ENCODE results near the gene ZNF628.

The ZNF628 gene

DNA sequence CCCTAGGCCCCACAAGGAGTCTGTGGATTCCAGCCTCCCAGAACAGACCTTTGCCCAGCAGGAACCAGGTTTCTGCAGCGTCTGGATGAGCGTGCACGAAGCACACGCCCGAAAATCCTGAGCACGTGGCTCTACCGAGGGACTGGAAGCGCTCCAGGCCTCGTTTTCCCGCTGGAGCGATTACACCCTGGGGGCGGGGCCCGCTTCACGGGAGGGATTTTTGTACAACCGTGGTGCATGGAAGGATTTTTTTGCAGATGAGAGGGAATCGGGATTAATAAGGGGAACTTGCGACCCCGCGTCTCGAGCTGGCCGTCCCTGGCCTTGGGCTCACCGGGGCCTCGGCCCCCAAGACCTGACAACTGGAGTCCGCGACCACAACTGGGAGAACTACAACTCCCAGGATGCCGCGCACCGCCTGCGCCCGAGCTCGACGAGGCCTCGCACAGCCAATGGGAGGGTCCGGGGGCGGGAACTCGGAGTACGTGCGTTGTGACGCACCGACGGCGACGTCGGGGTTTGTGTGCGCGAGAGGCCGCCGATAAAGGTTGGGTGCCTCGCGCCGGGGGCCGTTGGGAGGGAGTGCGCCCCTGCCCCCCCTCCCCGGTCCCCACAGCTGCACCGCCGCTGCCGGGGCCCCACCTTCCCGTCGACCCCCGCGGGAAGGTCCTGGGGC lies at the start of gene ZNF628:
TSS of gene ZNF628 (plus strand) at position 518 of the 676 bp plus-strand sequence. CDS start 3,294 bp downstream, outside the sequence.
- H3K36me3 ChIP-seq (ENCODE audit: control insufficient read depth, low read length) = no peaks in the 10 kb centered on the region
- no peaks in the 10 kb centered on the region for H3F3A ChIP-seq (ENCODE audit: control insufficient read depth, insufficient read depth)
- no peaks in the 10 kb centered on the region for H3K9me2 ChIP-seq (replicated peaks; ENCODE audit: control insufficient read depth, low read length)
- peak within 1 kb of the TSS; percentile 95 for H3K4me3 ChIP-seq (ENCODE audit: low read length)
- no peaks in the 10 kb centered on the region for H3K27me3 ChIP-seq (ENCODE audit: control insufficient read depth, low read length)
- TF ChIP-seq EZH2phosphoT487 (IDR thresholded peaks at IDR 0.05; ENCODE audit: borderline replicate concordance, low read length) = no peak
- TF ChIP-seq, protein P1, sequence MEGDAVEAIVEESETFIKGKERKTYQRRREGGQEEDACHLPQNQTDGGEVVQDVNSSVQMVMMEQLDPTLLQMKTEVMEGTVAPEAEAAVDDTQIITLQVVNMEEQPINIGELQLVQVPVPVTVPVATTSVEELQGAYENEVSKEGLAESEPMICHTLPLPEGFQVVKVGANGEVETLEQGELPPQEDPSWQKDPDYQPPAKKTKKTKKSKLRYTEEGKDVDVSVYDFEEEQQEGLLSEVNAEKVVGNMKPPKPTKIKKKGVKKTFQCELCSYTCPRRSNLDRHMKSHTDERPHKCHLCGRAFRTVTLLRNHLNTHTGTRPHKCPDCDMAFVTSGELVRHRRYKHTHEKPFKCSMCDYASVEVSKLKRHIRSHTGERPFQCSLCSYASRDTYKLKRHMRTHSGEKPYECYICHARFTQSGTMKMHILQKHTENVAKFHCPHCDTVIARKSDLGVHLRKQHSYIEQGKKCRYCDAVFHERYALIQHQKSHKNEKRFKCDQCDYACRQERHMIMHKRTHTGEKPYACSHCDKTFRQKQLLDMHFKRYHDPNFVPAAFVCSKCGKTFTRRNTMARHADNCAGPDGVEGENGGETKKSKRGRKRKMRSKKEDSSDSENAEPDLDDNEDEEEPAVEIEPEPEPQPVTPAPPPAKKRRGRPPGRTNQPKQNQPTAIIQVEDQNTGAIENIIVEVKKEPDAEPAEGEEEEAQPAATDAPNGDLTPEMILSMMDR (IDR thresholded peaks at IDR 0.05; ENCODE audit: low read depth, low read length, poor library complexity, severe bottlenecking) = no peak
- H3K27ac ChIP-seq (ENCODE audit: low read depth, low read length) = peak within 1 kb of the TSS; percentile 54
- peaks cover 24% of the 10 kb centered on the region for H3K79me2 ChIP-seq (ENCODE audit: control insufficient read depth, low read length)
- H3K4me2 ChIP-seq (ENCODE audit: low read length) = peak within 1 kb of the TSS; percentile 85
- no peaks in the 10 kb centered on the region for H4K20me1 ChIP-seq (ENCODE audit: control insufficient read depth, insufficient read depth, low read depth, low read length)
- peaks cover 24% of the 10 kb centered on the region for H3K4me1 ChIP-seq (ENCODE audit: control insufficient read depth, low read length)
- H3K9me3 ChIP-seq (ENCODE audit: control insufficient read depth, insufficient read depth, low read length) = no peaks in the 10 kb centered on the region

- TF ChIP-seq EZH2phosphoT487 (IDR thresholded peaks at IDR 0.05; ENCODE audit: borderline replicate concordance, low read length) = no peak
- TF ChIP-seq, protein P1 (IDR thresholded peaks at IDR 0.05; ENCODE audit: low read depth, low read length, poor library complexity, severe bottlenecking) = no peak
- Histone ChIP-seq H3K9me3 (ENCODE audit: control insufficient read depth, insufficient read depth, low read length) (no peaks in the 10 kb centered on the region), H3K4me3 (ENCODE audit: low read length) (no peak overlapping the region)
Observed at GRCh38 chr19:55431183-55431582, 45.2 kb upstream of the ZNF628 start.

GRCh38 chr19:55432241-55432959 lies 44.0 kb upstream of the ZNF628 start:
- Histone ChIP-seq H3K4me1 (ENCODE audit: control insufficient read depth, low read length) (no peaks in the 10 kb centered on the region), H3K9me2 (replicated peaks; ENCODE audit: control insufficient read depth, low read length) (no peaks in the 10 kb centered on the region), H3F3A (ENCODE audit: control insufficient read depth, insufficient read depth) (no peaks in the 10 kb centered on the region), H3K4me2 (ENCODE audit: low read length) (no peak overlapping the region), H3K27me3 (ENCODE audit: control insufficient read depth, low read length) (no peaks in the 10 kb centered on the region), H3K79me2 (ENCODE audit: control insufficient read depth, low read length) (no peaks in the 10 kb centered on the region), H3K9me3 (ENCODE audit: control insufficient read depth, insufficient read depth, low read length) (no peaks in the 10 kb centered on the region), H4K20me1 (ENCODE audit: control insufficient read depth, insufficient read depth, low read depth, low read length) (no peaks in the 10 kb centered on the region), H3K36me3 (ENCODE audit: control insufficient read depth, low read length) (no peaks in the 10 kb centered on the region), H3K4me3 (ENCODE audit: low read length) (no peak overlapping the region), H3K27ac (ENCODE audit: low read depth, low read length) (no peak overlapping the region)
- TF ChIP-seq, protein P1 (IDR thresholded peaks at IDR 0.05; ENCODE audit: low read depth, low read length, poor library complexity, severe bottlenecking) = no peak
- TF ChIP-seq EZH2phosphoT487 (IDR thresholded peaks at IDR 0.05; ENCODE audit: borderline replicate concordance, low read length) = no peak

More at GRCh38 chr19:55431183-55431582, 45.2 kb upstream of the ZNF628 start:
- no peaks in the 10 kb centered on the region for H3K36me3 ChIP-seq (ENCODE audit: control insufficient read depth, low read length)
- H4K20me1 ChIP-seq (ENCODE audit: control insufficient read depth, insufficient read depth, low read depth, low read length) = no peaks in the 10 kb centered on the region
- no peak overlapping the region for H3K27ac ChIP-seq (ENCODE audit: low read depth, low read length)
- no peaks in the 10 kb centered on the region for H3F3A ChIP-seq (ENCODE audit: control insufficient read depth, insufficient read depth)
- H3K4me2 ChIP-seq (ENCODE audit: low read length) = no peak overlapping the region
- H3K4me1 ChIP-seq (ENCODE audit: control insufficient read depth, low read length) = no peaks in the 10 kb centered on the region
- no peaks in the 10 kb centered on the region for H3K79me2 ChIP-seq (ENCODE audit: control insufficient read depth, low read length)
- no peaks in the 10 kb centered on the region for H3K27me3 ChIP-seq (ENCODE audit: control insufficient read depth, low read length)
- H3K9me2 ChIP-seq (replicated peaks; ENCODE audit: control insufficient read depth, low read length) = no peaks in the 10 kb centered on the region

Measured in DOHH2 (cell line).